HEK293 (cell line): Measurements from ENCODE around the gene CDHR1.

Experiments used
- CTCF ChIA-PET: fragments of 350-600 bp; formaldehyde crosslinking; extraction: SDS; loops from one replicate; lab custom pipeline; 2021; ENCODE audit warnings: antibody characterized with exemption; lab: Yijun Ruan, JAX
- POLR2A ChIA-PET: fragments of 300-600 bp; formaldehyde crosslinking; extraction: SDS; loops from one replicate; lab custom pipeline; 2020; ENCODE audit warnings: antibody characterized with exemption, inconsistent platforms; lab: Yijun Ruan, JAX
- H3K27ac ChIP-seq: fragments of 200-500 bp; sonication (Bioruptor generic); 2 replicates; pipeline ENCODE4 v1.5.1; 2014; ENCODE audit warnings: low read depth, low read length, control low read depth, inconsistent platforms; ENCODE audit errors: extremely low read depth
- H3K36me3 ChIP-seq, 2 experiments: fragments of 200-500 bp in 1 of 2; sonication (Bioruptor generic) in 1 of 2; 1 replicate in 1 of 2; 2 replicates in 1 of 2; pipeline ENCODE4 v1.5.1; 2014 to 2017; ENCODE audit warnings: inconsistent platforms in 2 of 2, low read length in 2 of 2; ENCODE audit not compliant: control insufficient read depth in 2 of 2, insufficient read depth in 1 of 2
- H3K4me1 ChIP-seq: fragments of 200-500 bp; sonication (Bioruptor generic); 2 replicates; pipeline ENCODE4 v1.5.1; 2014; ENCODE audit warnings: mild to moderate bottlenecking, low read length, inconsistent platforms; ENCODE audit not compliant: control insufficient read depth, insufficient read depth
- H3K4me3 ChIP-seq: 2 replicates; pipeline ENCODE4 v1.5.1; 2011; ENCODE audit warnings: low read depth, mild to moderate bottlenecking, control low read depth, low read length, moderate library complexity
- H3K9me3 ChIP-seq: fragments of 200-500 bp; sonication (Bioruptor generic); 2 replicates; pipeline ENCODE4 v1.5.1; 2014; ENCODE audit warnings: low read depth, low read length, inconsistent platforms; ENCODE audit not compliant: control insufficient read depth, insufficient read depth
- BCL6B ChIP-seq: fragments of 450-650 bp; formaldehyde crosslinking; IDR thresholded peaks from 2 replicates; pipeline ENCODE4 v1.5.1; 2017; ENCODE audit warnings: missing biosample characterization, missing genetic modification characterization
- GFI1B ChIP-seq: fragments of 450-650 bp; formaldehyde crosslinking; IDR thresholded peaks from 2 replicates; pipeline ENCODE4 v1.5.1; 2016; ENCODE audit warnings: missing biosample characterization, missing genetic modification characterization
- HOXD13 ChIP-seq: sonication (generic); formaldehyde crosslinking; IDR thresholded peaks from 2 replicates; pipeline ENCODE4 v1.8.0; 2022; ENCODE audit warnings: missing genetic modification reagents, borderline replicate concordance
- KLF8 ChIP-seq: fragments of 450-650 bp; formaldehyde crosslinking; IDR thresholded peaks from 2 replicates; pipeline ENCODE4 v1.5.1; 2016; ENCODE audit warnings: missing biosample characterization, missing genetic modification characterization
- PBX3 ChIP-seq: sonication (generic); formaldehyde crosslinking; IDR thresholded peaks from 2 replicates; pipeline ENCODE4 v1.8.1; 2022; ENCODE audit warnings: mild to moderate bottlenecking, moderate library complexity, missing genetic modification reagents
- SETDB1 ChIP-seq: IDR thresholded peaks from one replicate; pipeline ENCODE4 v1.6.1; 2017; ENCODE audit warnings: mild to moderate bottlenecking, low read length, moderate library complexity, mixed read lengths; ENCODE audit not compliant: insufficient read length
- ZBTB20 ChIP-seq: fragments of 450-650 bp; formaldehyde crosslinking; IDR thresholded peaks from 2 replicates; pipeline ENCODE4 v1.5.1; 2016; ENCODE audit warnings: missing biosample characterization, missing genetic modification characterization
- ZBTB8A ChIP-seq: fragments of 450-650 bp; formaldehyde crosslinking; IDR thresholded peaks from 2 replicates; pipeline ENCODE4 v1.5.1; 2016; ENCODE audit warnings: missing biosample characterization, missing genetic modification characterization
- ZEB2 ChIP-seq: fragments of 450-650 bp; formaldehyde crosslinking; IDR thresholded peaks from 2 replicates; pipeline ENCODE4 v1.5.1; 2016; ENCODE audit warnings: missing biosample characterization, missing genetic modification characterization
- ZIC2 ChIP-seq: fragments of 450-650 bp; formaldehyde crosslinking; IDR thresholded peaks from 2 replicates; pipeline ENCODE4 v1.5.1; 2016; ENCODE audit warnings: missing biosample characterization, missing genetic modification characterization
- ZNF138 ChIP-seq: fragments of 450-650 bp; formaldehyde crosslinking; IDR thresholded peaks from 2 replicates; pipeline ENCODE4 v1.5.1; 2016; ENCODE audit warnings: missing biosample characterization, missing genetic modification characterization, borderline replicate concordance
- ZNF148 ChIP-seq: fragments of 450-650 bp; formaldehyde crosslinking; IDR thresholded peaks from 2 replicates; pipeline ENCODE4 v1.5.0; 2017; ENCODE audit warnings: missing biosample characterization, missing genetic modification characterization, borderline replicate concordance
- ZNF175 ChIP-seq: fragments of 450-650 bp; formaldehyde crosslinking; IDR thresholded peaks from 2 replicates; pipeline ENCODE4 v1.5.1; 2016; ENCODE audit warnings: missing biosample characterization, missing genetic modification characterization
- ZNF211 ChIP-seq: fragments of 450-650 bp; formaldehyde crosslinking; IDR thresholded peaks from 2 replicates; pipeline ENCODE4 v1.5.1; 2016; ENCODE audit warnings: low read depth, missing biosample characterization, missing genetic modification characterization
- ZNF248 ChIP-seq: fragments of 450-650 bp; formaldehyde crosslinking; IDR thresholded peaks from 2 replicates; pipeline ENCODE4 v1.5.1; 2017; ENCODE audit warnings: missing biosample characterization, missing genetic modification characterization
- ZNF26 ChIP-seq: fragments of 450-650 bp; formaldehyde crosslinking; IDR thresholded peaks from 2 replicates; pipeline ENCODE4 v1.5.1; 2016; ENCODE audit warnings: missing biosample characterization, missing genetic modification characterization
- ZNF37A ChIP-seq: fragments of 450-650 bp; IDR thresholded peaks from 2 replicates; pipeline ENCODE4 v1.5.1; 2018; ENCODE audit warnings: missing biosample characterization, missing genetic modification characterization
- ZNF398 ChIP-seq: fragments of 450-650 bp; formaldehyde crosslinking; IDR thresholded peaks from 2 replicates; pipeline ENCODE4 v1.5.1; 2017; ENCODE audit warnings: missing biosample characterization, missing genetic modification characterization
- ZNF416 ChIP-seq: fragments of 450-650 bp; formaldehyde crosslinking; IDR thresholded peaks from 2 replicates; pipeline ENCODE4 v1.5.1; 2016; ENCODE audit warnings: missing biosample characterization, missing genetic modification characterization
- ZNF433 ChIP-seq: fragments of 450-650 bp; formaldehyde crosslinking; IDR thresholded peaks from 2 replicates; pipeline ENCODE4 v1.5.1; 2016; ENCODE audit warnings: missing biosample characterization, missing genetic modification characterization, low read depth
- ZNF501 ChIP-seq: fragments of 450-650 bp; formaldehyde crosslinking; IDR thresholded peaks from 2 replicates; pipeline ENCODE4 v1.5.1; 2016; ENCODE audit warnings: missing biosample characterization, missing genetic modification characterization
- ZNF514 ChIP-seq: fragments of 450-650 bp; formaldehyde crosslinking; IDR thresholded peaks from 2 replicates; pipeline ENCODE4 v1.5.1; 2016; ENCODE audit warnings: missing biosample characterization, missing genetic modification characterization
- ZNF521 ChIP-seq: fragments of 450-650 bp; formaldehyde crosslinking; IDR thresholded peaks from 2 replicates; pipeline ENCODE4 v1.5.1; 2017; ENCODE audit warnings: missing biosample characterization, mild to moderate bottlenecking, missing genetic modification characterization
- ZNF530 ChIP-seq: fragments of 450-650 bp; formaldehyde crosslinking; IDR thresholded peaks from 2 replicates; pipeline ENCODE4 v1.5.1; 2016; ENCODE audit warnings: low read depth, missing biosample characterization, missing genetic modification characterization
- ZNF549 ChIP-seq: fragments of 450-650 bp; IDR thresholded peaks from 2 replicates; pipeline ENCODE4 v1.5.1; 2018; ENCODE audit warnings: missing biosample characterization, missing genetic modification characterization, mild to moderate bottlenecking, inconsistent platforms, moderate library complexity
- ZNF555 ChIP-seq: fragments of 450-650 bp; formaldehyde crosslinking; conservative IDR thresholded peaks from 2 replicates; pipeline ENCODE4 v1.5.1; 2017; ENCODE audit warnings: missing biosample characterization, mild to moderate bottlenecking, missing genetic modification characterization, inconsistent platforms
- ZNF596 ChIP-seq: fragments of 450-650 bp; IDR thresholded peaks from 2 replicates; pipeline ENCODE4 v1.5.0; 2018; ENCODE audit warnings: missing biosample characterization, mild to moderate bottlenecking, missing genetic modification characterization, moderate library complexity
- ZNF692 ChIP-seq: fragments of 450-650 bp; formaldehyde crosslinking; IDR thresholded peaks from 2 replicates; pipeline ENCODE4 v1.5.1; 2016; ENCODE audit warnings: missing biosample characterization, missing genetic modification characterization
- ZNF701 ChIP-seq: fragments of 450-650 bp; formaldehyde crosslinking; IDR thresholded peaks from 2 replicates; pipeline ENCODE4 v1.5.1; 2016; ENCODE audit warnings: missing biosample characterization, missing genetic modification characterization
- ZNF777 ChIP-seq: fragments of 450-650 bp; formaldehyde crosslinking; IDR thresholded peaks from 2 replicates; pipeline ENCODE4 v1.5.1; 2017; ENCODE audit warnings: missing biosample characterization, missing genetic modification characterization, borderline replicate concordance
- ZXDB ChIP-seq: fragments of 450-650 bp; formaldehyde crosslinking; IDR thresholded peaks from 2 replicates; pipeline ENCODE4 v1.5.1; 2016; ENCODE audit warnings: missing biosample characterization, missing genetic modification characterization

The CDHR1 gene

GRCh38 chr10:84264611-84265141 is 70.3 kb downstream of the CDHR1 start (continued):
- no peak for TF ChIP-seq ZBTB8A (tag by site-specific recombination)
- TF ChIP-seq BCL6B (tag by site-specific recombination): no peak
- no peak for TF ChIP-seq ZEB2 (tag by site-specific recombination)
- no peak for TF ChIP-seq ZNF416
- TF ChIP-seq ZNF26 (tag by site-specific recombination): no peak
- TF ChIP-seq ZNF211 (tag by site-specific recombination): no peak
- no peak for TF ChIP-seq ZNF596 (tag by site-specific recombination)
- no peak for TF ChIP-seq ZNF701 (tag by site-specific recombination)
- TF ChIP-seq ZNF37A (tag by site-specific recombination): no peak
- TF ChIP-seq ZNF549 (tag by site-specific recombination): no peak
- TF ChIP-seq ZNF433: no peak
- no peak for TF ChIP-seq ZNF521 (tag by site-specific recombination)
- peak; percentile 83 for TF ChIP-seq ZIC2
- TF ChIP-seq ZNF555 (tag by site-specific recombination): no peak
- no peak for TF ChIP-seq ZBTB20 (tag by site-specific recombination)
- no peak for TF ChIP-seq ZNF777 (tag by site-specific recombination)
- no peak for TF ChIP-seq ZNF514 (tag by site-specific recombination)
- TF ChIP-seq ZNF175: no peak
- no peak for TF ChIP-seq KLF8 (tag by site-specific recombination)
- TF ChIP-seq PBX3: no peak

GRCh38 chr10:84265418-84265817 is 71.1 kb downstream of the CDHR1 start:
- CTCF ChIA-PET: interaction anchor here (0.5 to 11.7 kb wide), 13 partner anchors 14 to 1034 kb away, joined by 3 to 291 read pairs (median 4); no protein-coding TSS in a partner anchor
- Histone ChIP-seq H3K4me3 (no peak overlapping the region), H3K4me1 (no peaks in the 10 kb centered on the region), H3K27ac (no peak overlapping the region), H3K9me3 (no peaks in the 10 kb centered on the region), H3K36me3 (no peaks in the 10 kb centered on the region)
- POLR2A ChIA-PET: no interaction called here
- no peak for TF ChIP-seq ZNF398 (tag by site-specific recombination)
- TF ChIP-seq ZNF138 (tag by site-specific recombination): no peak
- TF ChIP-seq ZNF148 (tag by site-specific recombination): no peak
- TF ChIP-seq ZNF692 (tag by site-specific recombination): no peak
- TF ChIP-seq ZNF530 (tag by site-specific recombination): no peak
- TF ChIP-seq HOXD13 (CRISPR knock-in tag): no peak
- TF ChIP-seq SETDB1: no peak
- no peak for TF ChIP-seq ZNF501 (tag by site-specific recombination)
- no peak for TF ChIP-seq GFI1B (tag by site-specific recombination)
- TF ChIP-seq ZNF248: no peak
- TF ChIP-seq ZXDB: no peak
